ENCODE measurements around the gene FITM2.
A peak's percentile ranks its signal among the peaks of the same experiment; 100 is the strongest.
"Not testable (repeated sequence)": the region's sequence is repeated elsewhere in the genome, so short reads cannot be mapped to it uniquely, and the experiment has no call there.

FITM2 gene, protein sequence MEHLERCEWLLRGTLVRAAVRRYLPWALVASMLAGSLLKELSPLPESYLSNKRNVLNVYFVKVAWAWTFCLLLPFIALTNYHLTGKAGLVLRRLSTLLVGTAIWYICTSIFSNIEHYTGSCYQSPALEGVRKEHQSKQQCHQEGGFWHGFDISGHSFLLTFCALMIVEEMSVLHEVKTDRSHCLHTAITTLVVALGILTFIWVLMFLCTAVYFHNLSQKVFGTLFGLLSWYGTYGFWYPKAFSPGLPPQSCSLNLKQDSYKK

DNA sequence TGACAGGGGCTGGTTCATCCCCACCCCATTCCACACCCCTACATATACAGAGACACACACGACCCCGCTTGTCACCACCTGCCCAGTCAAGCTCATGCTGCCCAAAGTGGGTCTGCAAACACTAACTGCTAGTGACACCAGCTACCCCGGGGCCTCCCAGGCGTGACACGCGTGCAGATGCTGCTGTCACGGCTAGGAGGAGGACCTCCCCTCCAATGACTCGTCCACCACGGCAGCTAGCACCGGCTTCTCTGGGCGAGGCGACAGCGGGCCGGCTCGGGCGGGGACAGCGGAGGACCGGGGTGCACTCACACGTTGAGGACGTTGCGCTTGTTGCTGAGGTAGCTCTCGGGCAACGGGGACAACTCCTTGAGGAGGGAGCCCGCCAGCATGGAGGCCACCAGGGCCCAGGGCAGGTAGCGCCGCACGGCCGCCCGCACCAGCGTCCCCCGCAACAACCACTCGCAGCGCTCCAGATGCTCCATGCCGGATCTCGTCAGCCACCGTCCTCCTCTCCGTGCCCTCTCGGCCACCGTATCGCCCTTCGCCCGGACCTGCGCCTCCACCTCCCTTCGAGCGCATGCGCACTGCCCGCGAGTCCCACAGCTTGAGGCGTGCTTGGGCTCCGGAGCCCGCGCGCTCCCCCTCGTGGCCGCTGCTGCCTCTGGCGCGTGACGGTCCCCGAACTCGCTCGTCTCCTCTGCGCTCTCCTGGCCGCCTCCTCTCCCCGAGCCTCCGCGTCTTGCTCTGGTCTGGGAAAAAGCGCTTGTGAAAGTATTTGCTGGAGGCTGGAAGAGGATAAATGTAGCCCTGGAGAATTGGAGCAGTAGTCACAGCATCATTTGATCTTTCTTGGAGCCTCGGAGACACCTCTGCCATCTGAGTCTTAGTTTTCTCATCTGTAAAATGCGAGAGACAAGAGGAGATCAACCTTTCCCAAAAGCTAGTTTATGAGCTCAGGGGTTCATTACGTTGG, at the start of gene FITM2:
FITM2 (minus strand) TSS at position 539 of the 976 bp plus-strand sequence; CDS start at position 485, 54 bp downstream.
- peak; percentile 98 for DNase-seq (ENCODE audit: low read depth, low spot score)

DNA sequence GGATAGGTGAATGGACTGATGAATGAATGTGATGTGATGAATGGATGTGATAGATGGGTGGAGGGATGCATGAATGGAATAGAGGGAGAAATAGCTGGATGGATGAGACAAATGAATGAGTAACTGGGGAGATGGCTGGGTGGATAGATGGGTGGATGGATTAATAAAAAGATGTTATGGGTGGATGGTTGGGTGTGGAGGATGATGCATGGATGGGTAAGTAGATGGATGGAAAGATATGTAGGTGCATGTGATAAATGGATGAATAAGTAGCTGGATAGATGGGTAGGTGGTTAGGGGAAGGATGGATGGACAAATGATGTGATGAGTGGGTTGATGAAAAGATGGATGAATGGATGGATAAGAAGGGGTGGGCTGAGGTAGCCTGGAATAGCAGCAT, 49.2 kb upstream of the FITM2 start:
- DNase-seq (ENCODE audit: low read depth, low spot score) = no peak

DNA sequence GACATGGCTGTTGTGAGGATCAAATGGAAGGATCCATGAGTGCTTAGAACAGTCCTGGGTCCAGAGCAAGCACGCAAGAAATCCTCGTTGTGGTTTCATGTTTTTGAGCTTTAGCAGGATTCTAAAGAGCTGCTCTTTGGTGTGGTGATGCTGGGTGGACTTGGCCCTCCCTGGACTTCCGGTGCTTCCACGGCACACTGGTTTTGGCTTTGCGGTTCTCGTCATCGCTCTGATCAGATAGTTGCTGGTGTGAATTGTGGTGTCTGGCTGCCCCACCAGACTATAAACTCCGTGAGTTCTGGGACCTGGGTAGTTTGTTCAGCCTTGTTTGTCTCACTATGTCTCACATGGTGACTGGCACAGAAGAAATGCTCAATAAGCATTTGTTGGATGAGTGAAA, 47.8 kb upstream of the FITM2 start:
- DNase-seq (ENCODE audit: low read depth, low spot score) = no peak

DNA sequence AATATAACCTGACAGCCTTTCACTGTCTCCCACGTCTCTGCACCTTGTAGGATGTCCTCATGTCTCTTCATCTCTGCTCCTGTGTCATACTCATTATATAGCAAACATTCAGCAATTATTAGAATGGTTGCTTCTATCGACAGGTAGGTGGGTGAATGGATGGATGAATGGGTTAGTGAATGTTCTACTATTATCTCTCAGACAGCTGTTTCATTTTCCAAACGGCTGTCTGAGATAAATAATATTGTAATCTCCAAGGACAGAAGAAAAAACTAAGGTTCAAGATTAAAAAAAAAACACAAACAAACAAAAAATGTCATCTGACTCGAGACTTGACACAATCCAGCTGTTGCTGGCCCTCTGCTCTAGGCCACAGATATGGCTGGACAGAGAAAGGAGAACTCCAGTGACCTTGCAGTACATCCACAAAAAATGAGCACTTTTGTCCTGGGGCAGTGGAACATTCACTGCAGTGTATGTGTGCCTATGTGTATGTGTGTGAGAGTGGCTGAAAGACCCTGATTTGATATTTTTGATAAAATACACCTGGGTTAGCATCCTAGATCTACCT, 46.6 kb upstream of the FITM2 start:
- DNase-seq (ENCODE audit: low read depth, low spot score) = no peak

DNA sequence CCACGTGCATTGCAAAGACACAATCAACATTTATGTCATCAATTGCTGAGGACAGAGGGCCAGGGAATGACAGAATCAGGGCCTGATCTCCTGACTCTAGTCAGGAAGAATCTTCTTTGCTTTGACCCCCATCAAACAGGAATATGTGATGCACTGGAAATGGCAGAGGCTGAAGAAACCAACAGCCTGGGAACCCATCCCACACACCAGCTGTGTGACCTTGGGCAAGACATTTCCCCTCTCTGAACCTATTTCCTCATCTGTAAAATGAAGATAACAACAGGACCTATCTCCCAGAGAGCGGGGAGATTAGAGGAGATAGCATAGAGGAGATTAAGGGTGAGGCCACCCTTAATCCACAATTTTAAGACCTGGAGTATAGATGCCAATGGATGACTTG, 46.0 kb upstream of the FITM2 start:
- DNase-seq (ENCODE audit: low read depth, low spot score) = no peak

DNA sequence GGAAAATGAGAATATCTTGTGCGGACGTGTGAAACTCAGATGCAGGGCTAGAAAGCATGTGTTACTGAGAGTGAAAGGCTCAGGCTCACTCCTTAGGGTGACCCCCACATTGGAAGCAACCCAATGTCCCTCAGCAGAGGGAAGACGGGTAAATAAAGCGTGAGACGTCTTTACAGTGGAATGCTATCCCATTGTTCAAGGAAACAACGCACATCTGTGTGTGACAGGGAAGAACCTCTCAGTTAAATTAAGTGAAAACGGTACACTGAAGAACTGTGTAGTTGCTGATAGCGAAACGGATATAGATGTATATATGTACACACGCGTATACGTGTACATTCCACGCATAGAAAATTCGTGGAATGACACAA, 45.3 kb upstream of the FITM2 start:
- DNase-seq (ENCODE audit: low read depth, low spot score) = no peak

DNA sequence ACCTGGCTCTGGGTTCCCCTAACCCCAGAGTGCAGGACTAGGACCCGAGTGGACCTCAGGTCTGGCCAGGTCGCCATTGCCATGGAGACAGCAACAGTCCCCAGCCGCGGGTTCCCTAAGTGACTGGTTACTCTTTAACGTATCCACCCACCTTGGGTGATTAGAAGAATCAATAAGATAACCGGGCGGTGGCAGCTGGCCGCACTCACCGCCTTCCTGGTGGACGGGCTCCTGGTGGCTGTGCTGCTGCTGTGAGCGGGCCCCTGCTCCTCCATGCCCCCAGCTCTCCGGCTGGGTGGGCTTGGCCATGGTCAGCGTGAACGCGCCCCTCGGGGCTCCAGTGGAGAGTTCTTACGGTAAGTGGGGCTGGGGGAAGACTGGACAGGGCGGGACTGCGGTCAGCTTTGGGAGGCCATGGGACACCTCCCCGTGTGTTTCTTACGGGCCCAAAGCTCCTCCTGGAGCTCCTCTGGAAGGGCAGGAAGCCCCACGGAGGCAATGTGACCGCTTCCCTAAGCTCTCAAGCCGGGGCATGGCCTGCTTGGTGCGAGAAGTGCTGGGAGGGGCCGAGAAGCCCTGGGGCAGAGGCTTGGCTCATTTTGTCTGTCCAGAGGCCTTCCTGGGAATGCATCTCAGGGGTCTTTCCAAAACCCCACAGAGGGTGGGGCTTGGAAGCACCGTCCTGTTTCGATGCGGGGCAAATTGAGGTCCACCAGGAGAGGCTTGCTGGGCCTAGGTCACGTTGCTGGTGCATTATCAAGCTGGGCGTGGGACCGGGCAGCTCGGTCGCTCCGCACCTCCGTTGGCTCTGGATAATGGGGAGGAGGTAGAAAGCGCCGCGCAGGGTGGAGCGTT, 44.7 kb upstream of the FITM2 start, which contains the start of gene HNF4A:
HNF4A (plus strand) TSS at position 202 of the 855 bp plus-strand sequence; CDS start at position 308, 106 bp downstream.
- DNase-seq (ENCODE audit: low read depth, low spot score) = peak; percentile 46

DNA sequence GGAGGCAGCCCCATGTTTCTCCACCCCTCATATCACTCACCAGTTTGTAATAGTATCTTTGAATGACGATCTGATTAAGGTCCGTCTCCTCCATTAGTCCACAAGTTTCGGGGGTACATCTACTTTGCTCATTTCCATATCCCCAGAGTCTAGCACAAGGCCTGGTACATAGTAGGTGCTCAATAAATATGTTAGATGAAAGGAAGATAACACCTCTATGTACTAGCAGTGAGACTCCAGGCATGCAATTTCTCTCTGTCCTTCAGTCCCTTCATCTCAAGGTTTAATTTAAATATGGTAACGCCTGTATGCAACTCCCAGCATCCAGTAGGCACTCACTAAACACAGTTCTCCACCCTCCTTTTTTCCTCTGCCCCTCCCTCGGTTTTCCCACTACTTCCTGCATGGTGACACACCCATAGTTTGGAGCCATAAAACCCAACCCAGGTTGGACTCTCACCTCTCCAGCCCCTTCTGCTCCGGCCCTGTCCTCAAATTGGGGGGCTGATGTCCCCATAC, 44.0 kb upstream of the FITM2 start:
- DNase-seq (ENCODE audit: low read depth, low spot score) = no peak

DNA sequence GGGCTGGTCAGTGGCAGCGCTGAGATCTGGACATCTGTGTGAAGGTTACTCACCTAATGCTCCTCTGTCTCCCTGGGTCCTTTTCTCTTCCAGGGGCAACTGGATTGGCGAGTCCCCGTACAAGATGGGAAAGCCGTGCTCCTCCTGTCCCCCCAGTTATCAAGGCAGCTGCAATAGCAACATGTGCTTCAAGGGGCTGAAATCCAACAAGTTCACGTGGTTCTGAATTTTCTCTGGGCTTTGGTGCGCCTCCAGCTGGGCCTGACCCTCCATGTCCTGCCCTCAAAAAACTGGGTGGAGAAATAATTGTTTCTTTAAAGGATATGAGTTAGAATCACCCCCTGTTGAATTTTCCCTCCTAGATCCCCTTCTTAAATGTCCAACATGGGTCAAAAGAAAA, 39.6 kb upstream of the FITM2 start:
- no peak for DNase-seq (ENCODE audit: low read depth, low spot score)

DNA sequence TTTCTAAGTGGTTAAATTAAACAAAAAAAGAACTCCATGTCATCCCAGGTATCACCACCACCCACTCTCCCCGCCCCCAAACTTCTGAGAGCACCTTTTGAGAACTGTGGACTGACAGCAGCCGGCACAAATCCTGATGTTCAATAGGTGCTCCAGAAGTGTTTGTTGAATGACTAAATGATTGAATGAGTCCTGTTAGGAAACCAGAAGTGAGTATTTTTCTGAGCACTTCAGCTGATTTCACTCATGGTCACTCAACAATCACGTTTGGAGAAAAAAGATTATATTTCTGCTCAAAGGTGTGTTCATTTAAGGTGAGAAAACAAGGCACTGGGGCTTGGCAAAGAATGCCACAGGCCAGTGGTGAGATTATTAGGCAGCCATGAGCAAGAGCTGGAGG, 38.3 kb upstream of the FITM2 start:
- no peak for DNase-seq (ENCODE audit: low read depth, low spot score)

DNA sequence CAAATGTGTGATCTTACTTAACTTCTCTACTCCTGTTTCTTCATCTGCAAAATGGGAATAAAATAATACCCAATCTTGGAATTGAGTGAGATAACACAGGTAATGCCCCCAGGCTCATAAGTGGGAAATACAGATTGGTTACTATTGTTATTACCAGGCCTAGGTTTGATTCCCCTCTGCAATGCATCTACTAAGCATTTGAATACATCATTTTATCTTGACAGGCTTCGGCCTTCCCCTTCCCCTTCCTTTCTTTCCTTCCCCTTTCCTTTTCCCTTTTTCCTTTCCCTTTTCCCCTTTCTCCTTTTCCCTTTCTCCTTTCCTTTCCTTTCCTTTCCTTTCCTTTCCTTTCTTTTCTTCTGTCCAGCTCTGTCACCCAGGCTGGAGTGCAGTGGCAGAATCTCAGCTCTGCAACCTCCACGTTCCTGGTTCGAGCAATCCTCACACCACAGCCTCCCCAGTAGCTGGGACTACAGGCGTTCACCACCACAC, 37.2 kb upstream of the FITM2 start:
- DNase-seq (ENCODE audit: low read depth, low spot score) = no peak

DNA sequence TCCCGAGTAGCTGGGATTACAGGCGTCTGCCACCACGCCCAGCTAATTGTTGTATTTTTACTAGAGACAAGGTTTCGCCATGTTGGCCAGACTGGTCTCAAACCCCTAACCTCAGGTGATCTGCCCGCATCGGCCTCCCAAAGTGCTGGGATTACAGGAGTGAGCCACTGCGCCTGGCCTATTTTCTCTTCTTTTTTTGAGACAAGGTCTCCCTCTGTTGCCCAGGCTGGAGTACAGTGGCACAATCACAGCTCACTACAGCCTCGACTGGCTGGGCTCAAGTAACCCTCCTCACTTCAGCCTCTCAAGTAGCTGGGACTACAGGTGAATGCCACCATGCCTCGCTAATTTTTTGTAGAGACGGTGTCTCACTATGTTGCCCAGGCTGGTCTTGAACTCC, 34.9 kb upstream of the FITM2 start:
- not testable (repeated sequence) for DNase-seq (ENCODE audit: low read depth, low spot score)

DNA sequence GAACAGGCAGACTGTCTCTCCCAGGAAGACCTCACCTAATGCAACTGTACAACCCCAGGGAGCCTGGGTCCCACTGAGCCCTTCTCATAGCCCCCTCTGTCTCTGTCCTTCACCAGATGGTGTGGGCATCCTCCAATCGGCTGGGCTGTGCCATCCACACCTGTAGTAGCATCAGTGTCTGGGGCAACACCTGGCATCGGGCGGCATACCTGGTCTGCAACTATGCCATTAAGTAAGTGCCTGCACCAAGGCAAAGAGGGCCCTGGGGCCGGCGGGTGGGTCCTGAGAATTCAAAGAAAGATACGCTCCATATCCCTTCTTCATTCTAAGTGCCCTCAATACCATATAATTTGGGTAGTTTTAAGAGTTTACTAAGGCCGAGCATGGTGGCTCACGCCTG, 34.1 kb upstream of the FITM2 start:
- no peak for DNase-seq (ENCODE audit: low read depth, low spot score)

DNA sequence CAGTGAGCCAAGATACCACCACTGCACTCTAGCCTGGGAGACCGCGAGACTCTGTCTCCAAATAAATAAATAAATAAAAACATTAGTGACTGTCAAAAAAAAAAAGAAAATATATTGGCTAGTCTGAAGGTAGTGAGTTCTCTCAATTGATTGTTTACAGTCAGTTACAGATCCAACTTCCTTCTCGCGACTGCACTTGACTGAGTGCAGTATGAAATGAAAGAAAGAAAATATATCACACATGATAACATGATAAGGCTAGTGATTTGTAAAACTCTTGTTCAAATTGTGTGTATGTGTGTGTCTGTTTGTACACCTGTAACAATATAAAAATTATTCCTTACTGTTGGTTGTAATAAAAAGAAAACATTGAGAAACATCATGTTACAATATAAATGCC, 33.7 kb upstream of the FITM2 start:
- DNase-seq (ENCODE audit: low read depth, low spot score) = no peak

DNA sequence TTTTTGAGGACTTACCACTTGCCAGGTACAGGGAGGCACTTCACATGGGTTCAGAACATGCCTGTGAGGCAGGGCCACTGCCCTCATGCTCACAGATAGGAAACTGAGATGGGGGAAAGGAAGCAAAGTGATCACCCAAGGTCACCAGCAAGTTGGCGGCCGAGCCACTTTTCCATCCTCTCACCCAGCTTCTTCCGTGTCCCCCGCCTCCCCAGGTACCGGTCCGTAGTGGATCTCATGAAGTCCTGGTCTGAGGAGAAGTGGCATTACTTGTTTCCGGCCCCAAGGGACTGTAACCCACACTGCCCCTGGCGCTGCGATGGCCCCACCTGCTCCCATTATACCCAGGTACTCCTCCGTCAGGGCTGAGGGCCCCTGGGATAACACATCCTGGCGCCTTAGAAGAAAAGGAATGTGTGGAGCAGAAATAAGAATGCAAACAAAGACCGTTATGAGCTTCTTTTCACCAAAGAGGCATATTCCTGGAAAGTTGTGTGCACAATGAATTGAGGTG, 32.2 kb upstream of the FITM2 start:
- DNase-seq (ENCODE audit: low read depth, low spot score) = no peak

DNA sequence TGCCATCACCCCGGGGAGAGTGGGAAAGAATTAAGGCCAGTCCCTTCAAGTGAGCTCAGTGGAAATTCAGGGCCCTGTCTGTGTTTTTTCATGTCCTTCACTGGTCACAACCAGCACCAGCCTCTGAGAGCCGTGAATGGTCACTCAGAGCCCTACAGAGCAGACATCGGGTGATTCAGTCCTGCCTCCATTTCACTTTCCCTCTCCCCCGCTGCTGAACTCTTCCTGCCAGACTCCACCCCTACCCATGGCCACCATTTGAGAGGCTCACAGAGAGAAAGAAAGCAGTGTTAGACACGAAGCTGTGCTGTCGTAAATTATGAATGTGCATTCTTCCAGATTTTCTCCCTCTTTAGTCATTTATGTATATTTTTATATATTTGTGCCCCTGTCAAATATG, 31.2 kb upstream of the FITM2 start:
- DNase-seq (ENCODE audit: low read depth, low spot score) = no peak

DNA sequence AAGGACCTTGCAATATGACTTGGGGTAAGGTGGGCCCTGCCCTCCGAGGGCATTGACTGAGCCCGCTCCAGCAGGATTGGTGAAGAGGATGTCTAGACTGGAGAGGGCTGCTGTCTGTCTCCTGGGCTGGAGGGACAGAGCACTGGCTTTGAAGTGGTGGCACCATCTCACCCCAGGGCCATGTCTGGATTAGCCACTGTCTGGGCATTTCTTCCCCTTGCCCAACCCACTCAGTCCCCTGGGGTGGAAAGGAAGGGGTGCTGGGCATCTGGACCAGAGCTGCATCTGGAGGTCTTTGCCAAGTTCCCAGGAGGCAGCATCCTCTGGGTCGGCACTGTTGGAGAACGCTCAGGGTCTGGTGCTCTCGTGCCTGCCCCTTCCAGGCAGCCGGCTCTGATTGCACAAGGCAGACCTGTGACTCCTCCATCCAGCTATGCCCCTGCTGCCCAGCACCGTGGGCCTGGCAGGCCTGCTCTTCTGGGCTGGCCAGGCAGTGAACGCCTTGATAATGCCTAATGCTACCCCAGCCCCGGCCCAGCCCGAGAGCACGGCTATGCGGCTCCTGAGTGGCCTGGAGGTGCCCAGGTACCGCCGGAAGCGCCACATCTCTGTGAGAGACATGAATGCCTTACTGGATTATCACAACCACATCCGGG, 25.9 kb upstream of the FITM2 start, which contains the start of gene R3HDML:
R3HDML (plus strand) TSS at position 319 of the 656 bp plus-strand sequence; CDS start at position 434, 115 bp downstream.
- DNase-seq (ENCODE audit: low read depth, low spot score) = no peak

DNA sequence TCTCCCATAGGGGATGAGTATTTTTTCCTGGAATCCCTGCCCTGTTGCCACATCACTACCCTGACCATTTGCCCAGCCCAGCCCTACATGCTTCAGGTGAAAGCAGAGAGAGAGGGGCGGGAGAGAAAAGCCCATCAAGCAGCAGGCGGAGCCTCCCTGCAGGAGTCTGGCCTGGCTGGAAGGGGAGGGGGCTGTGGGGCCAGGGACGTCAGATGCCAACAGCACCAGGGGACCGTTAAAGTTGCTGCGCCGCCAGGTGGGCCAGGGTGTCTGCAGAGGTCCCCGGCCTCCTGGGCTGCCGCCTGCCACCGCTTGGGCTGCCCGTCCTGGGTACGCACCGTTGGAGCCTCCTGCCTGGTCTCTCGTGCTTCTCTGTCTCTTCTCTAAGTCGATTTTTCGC, 25.1 kb upstream of the FITM2 start:
- DNase-seq (ENCODE audit: low read depth, low spot score) = peak; percentile 77

DNA sequence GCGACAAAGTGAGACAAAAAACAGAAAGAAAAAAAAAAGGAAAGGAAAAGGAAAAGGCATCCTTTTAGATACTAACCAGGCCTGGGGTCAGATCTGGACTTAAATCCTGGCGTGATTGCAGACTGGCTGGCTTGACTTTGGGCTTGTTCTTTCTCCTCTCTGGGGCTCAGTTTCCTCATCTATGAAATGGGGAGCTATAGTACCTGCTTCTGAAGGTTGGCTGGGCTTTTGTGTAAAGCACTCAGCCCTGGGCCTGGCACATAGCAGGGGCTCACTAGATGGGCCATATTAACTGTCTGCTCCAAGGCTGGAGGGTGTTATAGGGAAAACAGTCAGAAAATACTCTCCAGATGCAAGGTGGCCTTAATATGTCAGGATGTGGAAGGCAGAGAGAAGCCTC, 24.7 kb upstream of the FITM2 start:
- DNase-seq (ENCODE audit: low read depth, low spot score) = no peak

DNA sequence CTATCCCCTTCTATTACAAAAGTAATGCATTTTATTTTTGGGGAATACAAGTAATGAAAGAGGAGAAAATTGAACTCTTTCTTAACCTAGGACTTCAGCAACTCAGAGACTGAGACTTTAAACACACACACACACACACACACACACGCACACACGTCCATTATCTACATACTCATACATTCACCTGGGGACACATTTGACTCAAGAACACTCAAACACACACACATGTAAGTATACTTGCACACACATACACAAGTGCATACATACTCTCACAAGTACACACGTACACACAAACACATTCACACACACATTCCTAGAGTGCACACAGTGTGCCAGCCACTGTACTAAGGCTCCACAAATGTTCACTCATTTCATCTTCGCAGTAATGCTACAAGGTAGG, 23.7 kb upstream of the FITM2 start:
- no peak for DNase-seq (ENCODE audit: low read depth, low spot score)

Data from ELF-1 (cell line).